CD4-positive, alpha-beta T cell treated with Interleukin-6 for 4 hours (primary cell): ENCODE results near the gene RPL19.
A peak's percentile ranks its signal among the peaks of the same experiment; 100 is the strongest.
"Not testable (repeated sequence)": the region's sequence is repeated elsewhere in the genome, so short reads cannot be mapped to it uniquely, and the experiment has no call there.

Experiments
- DNase-seq: peaks from one replicate; pipeline ENCODE4 v3.0.0-alpha.2; 2020; ENCODE audit warnings: mixed read lengths

The RPL19 gene

DNA sequence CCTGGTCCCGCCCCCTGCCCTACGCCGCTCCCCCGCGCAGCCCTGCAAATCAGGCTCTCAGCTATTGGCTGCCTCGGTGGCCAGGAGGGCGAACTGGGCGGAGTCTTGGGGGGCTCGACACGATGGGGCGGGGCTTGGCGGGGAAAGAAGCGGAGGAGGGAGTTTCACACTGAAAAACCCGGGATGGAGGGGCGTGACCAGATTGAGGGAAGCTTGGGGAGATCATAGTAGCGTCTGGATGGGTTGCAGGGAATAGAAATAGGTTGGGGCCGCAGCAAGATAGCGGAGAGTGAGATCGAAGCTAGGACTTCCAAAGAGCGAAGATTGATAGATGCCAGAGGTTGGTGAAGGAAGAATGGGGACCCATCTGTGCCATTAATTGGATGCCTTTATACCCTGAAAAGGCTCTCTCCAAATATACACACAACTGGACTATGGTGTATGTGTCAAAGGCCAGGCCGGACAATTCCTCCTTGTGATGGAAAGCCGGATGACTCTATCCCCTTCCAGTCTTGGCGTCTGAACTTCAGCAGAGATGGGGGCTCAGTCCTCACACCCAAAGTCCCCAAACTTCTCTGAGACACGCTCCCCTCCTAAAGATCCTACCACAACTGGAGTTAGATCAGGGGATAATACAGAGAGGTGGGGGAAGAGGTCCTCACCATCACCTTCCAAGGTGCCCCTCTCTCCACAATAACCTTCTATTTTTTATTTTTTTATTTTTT, 26.0 kb downstream of the RPL19 start:
- peak; percentile 62 for DNase-seq

DNA sequence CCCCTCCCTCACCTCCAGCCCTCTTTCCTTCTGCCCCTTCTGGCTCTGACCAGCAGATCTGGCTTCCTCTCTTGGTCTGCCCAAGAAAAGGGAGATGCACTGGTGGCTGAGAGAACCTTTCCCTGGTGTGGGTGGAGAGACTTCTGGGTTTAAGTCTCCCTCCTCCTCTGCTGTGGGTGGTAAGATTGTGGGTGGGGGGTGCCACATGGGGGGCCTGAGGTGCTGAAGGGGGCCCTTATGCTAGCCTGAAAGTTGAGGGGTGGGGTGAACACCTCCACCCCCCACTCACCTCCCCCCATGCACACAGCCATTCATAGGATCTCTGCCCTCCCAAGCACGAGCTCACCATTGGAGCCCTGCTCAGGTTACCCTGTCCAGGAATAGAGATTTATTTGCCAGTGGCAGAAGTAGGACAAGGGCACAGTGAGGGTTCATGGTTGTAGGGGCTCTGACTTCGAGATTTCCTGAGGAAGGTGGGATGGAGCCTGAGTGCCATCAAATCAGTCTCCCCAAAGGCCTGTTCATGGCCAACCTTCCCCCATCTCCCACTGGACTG, 27.4 kb downstream of the RPL19 start:
- no peak for DNase-seq

DNA sequence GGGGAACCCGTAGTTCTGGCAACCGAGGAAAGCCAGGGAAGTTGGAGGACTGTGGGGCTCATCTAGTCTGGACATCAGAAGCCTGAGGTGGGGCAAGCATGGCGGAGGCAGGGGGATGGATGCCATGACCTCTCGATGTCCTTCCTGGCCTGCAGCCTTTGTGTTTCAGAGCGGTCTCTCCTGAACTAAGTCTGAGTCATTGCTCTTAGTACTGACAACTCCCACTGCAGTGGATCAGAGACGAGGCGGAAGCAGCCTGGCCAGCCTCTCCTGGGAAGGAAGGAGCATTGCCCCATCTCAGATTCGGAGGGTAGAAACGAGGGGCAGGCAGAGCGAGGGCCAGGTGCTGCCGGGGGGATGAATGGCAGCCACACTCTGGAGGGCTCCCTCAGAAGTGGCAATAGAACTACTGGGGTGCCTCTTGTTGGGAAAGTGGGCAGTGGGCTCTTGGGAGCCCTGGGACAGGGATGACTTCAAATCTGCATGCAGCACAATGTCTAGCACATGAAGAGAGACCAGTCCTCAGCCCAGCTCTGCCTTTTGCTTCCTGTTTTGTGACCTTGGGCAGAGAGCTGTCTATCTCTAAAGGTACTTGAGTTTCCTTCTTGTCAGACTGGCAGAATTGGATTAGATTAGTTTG, 29.3 kb downstream of the RPL19 start:
- no peak for DNase-seq

DNA sequence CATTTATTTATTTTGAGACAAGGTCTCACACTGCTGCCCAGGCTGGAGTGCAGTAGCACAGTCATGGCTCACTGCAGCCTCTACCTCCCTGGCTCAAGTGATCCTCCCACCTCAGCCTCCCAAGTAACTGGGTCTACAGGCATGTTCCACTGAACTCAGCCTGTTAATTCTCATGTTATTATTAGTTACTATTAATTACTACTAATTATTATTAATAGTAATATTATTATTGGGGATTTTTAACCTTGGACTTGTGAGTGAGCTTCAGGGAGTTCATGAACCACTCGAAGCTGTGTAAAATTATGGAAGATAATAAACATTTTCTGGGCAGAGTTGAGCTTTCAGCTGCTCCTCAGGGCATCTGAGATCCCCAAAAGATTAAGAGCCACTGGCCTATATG, 30.3 kb downstream of the RPL19 start:
- no peak for DNase-seq

DNA sequence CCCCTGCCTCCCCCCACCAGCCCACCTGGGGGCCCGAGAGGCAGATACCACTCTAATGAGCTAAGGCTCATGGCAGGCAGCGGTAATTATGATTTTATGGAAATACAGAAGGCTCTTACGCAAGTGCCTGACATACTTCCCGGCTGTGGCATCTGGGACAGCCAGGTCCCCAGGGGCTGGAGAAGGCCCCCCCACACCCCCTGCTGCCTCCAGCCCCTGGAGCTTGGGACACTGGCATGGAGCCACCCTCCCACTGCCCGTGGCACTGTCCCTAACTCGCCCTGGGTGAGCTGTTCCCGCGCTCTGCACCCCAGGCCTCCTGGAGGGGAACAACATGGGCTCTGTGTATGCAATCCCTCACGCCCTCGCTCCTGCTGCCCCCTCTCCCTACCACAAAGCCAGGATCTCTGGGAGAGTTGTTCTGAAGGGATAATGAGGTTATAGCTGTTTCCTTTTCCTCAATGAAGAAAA, 31.0 kb downstream of the RPL19 start:
- no peak for DNase-seq

DNA sequence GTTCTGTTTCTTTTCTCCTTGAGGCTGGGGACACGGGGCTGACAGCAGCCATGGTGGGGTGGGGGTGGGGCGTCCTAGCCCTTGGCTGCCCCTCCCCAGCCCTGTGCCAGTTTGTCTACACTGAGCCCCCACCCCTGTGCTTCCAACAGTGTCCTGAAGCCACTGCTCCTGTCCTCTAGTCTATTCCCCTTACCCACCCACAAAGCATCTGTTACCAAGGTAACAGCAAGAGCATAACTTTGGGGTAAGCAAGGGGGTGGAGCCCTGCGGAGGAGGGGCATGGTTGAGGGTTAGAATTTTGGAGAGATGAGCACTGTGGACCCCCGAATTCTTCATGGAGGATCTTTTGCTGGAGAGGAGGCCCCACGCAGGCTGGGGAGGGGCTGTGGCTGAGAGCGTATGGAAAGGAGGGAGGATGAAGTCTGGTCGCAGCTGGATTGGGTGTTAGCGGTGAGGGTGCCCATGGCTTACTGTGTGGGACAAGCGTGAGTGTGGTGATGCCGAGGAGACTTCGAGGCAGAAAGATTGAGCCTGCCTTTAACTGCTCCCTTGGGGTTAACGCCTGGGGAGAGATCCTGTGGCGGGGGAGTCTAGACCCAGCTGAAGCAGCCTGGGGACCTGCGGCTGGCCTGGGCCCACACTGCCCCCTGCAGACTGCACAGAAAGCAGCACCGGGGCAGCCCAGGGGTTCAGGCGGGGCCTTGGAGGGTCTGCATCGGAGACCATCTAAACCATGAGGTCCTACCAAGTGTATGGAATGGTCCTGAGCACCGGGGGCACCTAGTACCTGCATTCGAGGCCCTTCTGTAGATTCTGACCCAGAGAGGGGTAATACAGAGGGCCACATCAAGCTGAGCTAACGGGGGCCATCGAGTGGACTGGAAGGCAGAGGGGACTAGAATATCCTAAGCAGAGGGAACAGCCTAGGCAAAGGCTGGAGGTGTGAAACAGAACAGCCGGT, 31.8 kb downstream of the RPL19 start:
- DNase-seq: peak; percentile 71

DNA sequence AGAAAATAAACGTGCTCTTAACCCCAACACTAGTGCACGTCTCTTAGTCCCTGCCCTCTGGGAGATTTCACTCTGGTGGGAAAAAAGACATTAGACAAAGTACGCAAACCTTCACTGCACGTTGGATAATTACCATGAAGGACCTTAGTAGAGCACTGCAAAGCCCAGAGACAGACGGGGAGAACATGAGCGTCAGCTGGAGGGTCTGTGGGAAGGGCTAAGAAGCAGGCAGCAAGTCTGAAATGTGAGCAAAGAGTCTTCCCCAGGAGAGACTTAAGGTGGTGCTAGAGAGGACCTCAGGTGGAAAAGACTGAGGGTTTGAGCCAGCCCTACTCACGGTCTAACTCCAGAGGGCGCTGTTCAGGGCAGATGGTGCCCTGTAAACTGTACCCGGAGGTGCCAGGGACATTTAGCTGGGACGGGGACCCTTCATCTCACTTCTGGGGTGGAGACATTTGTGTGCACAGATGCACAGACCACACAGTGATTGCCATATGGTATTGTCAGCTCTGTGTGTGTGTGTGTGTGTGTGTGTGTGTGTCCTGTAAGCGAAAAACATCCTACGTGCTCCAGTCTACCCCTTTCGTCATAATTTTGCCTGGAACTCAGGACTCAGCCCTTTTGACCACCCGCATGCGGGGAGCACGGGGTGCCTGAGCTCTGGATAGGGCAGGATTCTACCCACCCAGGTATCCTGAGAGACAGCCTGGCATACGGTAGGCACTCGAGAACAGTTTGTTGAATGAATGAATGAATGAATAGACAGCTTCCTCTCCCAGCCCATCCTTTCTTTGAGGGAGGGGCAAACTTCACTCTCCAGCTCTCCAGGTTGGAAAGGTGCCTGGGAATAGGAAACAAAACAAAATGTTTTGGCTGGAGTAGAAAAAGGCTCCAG, 35.7 kb downstream of the RPL19 start:
- peak; percentile 47 for DNase-seq

DNA sequence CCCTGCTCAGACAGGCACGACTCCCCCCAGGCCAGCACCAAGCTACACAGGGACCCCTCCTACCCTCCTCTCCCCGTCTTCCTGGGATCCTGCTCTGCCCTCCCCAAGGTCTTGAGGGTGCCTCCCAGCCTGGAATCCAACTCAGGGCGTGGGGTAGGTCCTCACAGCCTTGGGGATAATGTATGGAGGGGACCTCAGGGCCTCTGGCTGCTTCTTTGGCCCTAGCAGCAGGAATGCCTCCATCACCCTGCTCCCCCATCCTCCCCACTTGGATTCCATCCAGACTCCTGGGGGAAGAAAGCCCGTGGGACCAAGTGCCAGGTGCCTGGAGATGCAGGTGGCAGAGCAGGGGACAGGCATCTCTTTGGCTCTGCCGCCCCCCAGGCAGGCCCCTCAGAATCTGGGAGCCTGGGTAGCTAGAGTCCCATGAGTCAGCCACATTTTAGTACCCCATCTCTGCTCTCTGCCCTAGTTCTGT, 36.4 kb downstream of the RPL19 start:
- DNase-seq: no peak

DNA sequence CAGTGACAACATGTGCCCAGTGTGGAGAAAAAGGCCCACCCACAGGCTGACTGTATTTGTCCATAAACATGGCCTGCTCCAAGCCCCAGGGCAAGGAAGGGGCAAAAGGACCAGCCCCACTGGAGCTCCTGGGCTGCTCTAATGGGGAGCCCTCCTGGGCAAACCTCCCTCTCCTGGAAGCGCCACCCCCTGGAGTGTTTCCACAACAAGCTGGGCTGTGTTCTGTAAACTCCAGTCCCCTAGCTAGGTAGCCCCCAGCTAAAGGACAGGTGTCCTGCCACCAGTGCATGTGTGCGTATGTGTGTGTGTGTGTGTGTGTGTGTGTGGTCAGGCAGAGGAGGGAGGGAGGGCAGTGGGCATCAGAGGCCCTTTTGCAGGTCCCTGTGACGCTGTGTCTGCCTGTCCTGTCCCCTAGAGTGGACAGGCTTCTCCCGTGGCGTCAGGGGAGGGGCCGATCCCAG, 36.9 kb downstream of the RPL19 start:
- no peak for DNase-seq

DNA sequence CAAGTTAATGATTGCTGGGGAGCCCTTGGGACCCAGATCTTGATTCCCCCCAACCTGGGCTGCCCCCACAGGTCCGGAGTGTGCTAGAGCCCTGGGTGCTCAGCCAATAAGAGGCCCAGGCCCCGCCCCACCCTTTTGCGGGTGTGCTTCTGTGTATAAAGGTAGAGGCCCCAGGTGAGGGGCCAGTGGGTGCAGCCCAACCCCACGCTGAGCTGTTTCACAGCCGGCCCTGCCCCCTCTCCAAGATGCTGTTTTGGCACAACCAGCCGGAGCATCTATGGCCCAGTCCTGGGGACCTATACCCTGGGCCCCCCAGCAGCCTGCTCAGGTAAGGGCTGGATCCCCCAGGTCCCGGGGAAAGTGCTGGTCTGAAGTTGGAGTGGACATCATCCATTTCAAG, 37.5 kb downstream of the RPL19 start:
- DNase-seq: no peak

DNA sequence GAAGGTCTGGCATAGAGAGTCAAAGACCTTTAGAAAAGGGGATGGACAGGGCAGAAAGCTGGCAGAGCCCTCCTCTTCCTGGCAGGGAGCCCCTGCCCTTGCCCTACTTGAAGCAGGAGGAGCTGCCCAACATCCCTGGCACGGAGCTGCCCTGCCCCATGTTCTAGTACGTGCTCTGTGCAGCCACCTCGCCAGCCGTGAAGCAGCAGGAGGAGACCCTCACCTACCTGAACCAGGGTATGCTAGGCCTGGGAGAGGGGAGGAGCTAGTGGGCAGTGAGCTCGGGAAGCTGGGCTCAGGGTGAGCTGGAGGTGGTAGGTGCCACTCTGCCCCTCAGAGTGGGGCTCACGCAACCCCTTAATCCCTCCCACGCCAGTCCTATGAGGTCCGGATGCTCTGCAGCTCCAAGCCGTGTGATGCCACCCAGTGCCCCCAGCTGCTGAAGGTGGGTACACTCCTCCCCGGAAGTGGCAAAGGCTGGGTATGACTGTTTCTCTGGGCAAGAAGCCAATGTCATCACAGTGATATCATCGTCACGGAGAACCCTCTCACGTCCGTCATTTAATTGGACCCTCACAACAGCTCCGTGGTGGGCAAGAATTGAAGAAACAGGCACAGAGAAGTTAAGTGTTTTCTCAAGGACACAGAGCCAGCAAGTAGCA, 38.4 kb downstream of the RPL19 start:
- DNase-seq: peak; percentile 89

DNA sequence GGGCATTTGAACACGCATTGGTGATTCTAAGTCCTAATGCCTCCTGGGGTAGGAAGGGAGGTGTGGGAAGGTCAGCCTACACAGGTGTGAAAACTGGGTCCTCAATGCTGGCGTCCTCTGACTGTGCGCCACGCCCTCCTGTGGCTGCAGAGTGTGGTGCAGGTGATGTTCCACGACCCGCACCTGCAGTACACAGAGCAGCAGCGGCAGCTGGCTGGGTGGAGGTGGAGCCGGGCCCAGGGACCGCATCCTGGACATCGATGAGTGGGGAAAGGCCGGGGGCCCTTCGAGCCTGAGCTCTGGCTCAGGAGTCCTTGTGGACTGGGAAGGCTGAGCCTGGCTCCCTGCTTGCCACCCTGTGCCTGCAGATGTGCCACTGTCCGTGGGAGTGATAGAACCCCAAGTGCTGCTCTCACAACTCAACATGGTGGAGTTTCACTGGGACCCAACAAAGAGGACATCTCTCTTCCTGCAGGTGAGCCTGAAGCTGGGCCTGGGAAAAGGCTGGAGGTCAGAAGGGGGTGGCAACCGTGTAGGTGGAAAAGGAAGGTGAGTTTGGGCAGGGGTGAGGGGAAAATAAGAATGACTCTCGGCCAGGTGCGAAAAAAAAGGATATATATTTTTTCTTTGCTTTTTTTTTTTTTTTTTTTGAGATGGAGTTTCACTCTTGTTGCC, 39.7 kb downstream of the RPL19 start:
- peak; percentile 73 for DNase-seq

DNA sequence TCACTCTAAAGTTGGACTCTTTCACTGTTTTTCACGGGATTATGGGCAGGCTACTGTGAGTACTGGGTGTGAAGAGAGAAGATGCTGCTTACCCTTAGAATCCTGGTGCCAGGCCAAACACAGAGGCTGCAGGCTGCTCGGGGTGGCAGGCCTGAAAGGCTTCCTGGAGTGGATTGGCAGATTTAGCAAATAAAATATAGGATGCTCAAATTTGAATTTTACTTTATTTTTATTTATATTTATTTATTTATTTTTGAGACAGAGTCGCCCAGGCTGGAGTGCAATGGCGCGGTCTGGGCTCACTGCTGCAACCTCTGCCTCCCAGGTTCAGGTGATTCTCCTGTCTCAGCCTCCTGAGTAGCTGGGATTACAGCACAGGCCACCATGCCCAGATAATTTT, 40.5 kb downstream of the RPL19 start:
- no peak for DNase-seq

DNA sequence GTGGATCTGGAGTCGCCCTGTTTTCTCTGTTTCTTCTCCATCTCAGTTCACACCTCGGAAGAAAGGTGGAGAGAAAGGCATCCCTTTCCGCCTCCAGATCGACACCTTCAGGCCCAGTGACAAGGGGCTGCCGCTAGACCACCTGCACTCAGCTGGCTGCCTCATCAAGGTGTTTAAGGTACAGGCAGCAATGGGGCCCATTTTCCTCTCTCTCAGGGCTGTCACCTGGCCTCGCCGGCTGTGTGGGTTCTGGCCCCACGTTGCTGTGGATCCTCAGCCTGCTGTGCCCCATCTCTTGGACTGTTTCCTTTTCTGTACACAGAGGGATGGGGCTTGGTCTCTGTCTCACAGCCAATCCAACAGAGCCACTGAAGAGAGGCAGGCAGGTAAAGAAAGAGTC, 43.1 kb downstream of the RPL19 start:
- DNase-seq: no peak

DNA sequence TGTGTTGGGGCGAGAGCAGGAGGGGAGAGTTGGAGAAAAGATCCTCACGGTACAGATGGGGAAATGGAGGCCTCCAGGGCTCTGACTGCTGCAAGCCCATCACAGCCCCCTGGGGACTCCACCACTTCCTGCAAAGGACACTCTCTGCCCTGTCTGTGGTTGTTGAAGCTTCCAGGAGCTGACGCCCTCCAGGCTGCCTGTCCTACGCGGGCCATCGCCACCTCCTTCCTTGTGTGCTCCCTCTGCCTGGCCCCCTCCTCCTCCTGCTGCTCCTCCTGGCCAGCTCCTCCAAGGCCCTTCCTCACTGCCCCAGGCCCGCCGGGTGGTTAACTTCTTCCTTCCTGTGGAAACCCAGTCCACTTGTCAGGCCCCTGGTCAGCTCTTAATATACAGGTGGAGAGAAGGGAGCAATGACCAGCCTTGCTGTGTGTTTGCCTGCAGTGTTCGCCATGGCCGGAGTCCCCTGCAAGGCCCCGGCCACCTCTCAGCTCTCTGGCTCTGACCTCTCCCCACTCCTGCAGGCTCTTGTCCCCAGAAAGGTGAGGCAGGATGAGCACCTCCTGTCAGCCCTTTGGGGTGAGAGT, 44.0 kb downstream of the RPL19 start:
- DNase-seq: no peak

DNA sequence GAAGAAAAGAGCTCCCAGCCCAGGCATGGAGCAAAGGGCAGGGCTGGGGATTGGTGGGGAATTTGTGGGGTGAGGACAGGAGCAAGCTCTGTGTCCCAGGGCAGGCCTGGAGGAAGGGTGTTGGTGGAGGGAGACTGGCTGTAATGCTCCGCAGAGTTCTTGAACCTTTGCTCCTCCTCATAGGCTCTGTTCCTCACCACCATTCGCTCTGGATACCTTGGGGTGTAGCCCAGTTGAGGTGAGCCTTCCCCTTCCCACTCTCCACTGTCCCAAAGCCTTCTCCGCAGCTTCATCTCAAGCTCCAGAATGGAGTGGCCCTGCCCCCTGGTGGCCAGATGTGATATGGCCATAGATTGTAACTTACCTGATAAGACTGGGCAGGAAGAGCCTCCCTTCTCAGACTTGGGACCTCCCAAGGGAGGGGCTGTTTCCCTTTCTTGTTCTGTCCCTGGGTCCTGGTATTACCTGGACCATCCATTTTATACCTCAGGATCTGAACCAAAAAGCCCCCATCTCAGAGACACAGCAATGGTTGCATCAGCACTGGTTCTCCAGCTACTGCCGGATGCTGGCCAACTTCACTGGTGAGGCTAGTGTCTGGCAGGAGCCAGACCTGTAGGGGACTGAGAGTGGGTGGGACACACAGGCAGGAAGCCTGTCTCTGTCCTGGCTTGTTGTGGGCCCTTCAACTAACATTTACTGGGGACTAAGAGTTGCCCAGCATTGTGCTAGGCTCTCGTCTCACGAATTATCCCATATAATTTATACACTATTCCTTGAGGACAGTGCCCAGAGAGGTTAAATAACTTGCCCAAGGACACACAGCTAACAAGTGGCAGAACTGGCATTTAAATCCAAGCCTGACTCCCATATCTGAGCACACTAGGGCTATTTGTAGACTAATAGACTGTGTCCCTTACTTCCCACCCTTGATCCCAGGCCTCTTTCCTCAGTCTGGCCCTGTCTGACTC, 44.8 kb downstream of the RPL19 start:
- DNase-seq: peak; percentile 92

DNA sequence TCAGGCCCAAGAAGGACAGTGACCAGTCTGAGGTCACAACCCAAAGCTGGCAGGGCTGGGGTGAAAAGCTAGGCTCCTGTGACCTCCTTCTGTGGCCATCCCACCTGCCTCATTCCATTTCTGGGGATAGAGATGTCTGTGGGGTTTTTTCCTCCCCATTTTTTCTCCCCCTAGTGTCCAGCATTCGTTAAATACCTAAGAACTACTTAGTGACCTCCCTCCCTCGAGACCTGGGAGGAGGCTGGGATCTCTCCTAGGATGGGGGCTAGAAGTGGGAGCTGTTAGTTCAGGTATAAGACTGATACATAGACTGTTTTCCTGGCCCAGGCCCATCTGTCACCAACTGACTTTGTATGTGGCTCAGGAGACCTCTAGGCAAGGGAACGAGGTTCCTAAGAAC, 46.2 kb downstream of the RPL19 start:
- no peak for DNase-seq

DNA sequence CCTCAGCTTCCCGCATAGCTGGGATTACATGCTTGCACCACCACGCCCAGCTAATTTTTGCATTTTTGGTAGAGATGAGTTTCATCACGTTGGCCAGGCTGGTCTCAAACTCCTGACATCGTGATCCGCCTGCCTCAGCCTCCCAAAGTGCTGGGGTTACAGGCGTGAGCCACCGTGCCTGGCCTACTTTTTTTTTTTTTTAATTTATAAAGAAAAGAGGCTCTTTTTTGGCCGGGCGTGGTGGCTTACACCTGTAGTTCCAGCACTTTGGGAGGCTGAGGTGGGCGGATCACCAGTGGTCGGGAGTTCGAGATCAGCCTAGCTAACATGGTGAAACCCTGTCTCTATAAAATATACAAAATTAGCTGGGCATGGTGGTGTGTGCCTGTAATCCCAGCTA, 50.0 kb downstream of the RPL19 start:
- DNase-seq: not testable (repeated sequence)

DNA sequence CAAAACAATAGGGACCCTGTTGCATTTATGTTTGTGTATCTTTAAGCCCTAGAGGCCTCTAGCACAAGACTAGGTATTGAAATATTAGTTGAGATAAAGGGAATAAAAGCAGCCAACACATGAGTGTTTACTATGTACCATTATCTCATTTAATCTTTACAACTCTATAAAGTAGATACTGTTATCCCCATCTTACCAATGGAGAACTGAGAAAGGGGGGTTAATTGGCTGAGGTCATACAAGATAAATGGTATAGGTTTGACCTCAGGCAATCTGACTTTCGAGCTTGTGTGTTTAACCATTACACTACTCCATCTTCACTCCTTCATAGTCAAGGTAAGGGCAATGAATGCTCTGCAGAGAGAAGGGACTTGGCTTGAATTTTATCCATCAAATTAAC, 51.9 kb downstream of the RPL19 start:
- DNase-seq: no peak
